Pons (tissue), 1 donor: ENCODE measurements around the gene OR6X1.

Experiments
- DNase-seq: peaks from one replicate; pipeline ENCODE4 v3.0.0-alpha.2; 2016; ENCODE audit warnings: low spot score

Gene OR6X1, protein sequence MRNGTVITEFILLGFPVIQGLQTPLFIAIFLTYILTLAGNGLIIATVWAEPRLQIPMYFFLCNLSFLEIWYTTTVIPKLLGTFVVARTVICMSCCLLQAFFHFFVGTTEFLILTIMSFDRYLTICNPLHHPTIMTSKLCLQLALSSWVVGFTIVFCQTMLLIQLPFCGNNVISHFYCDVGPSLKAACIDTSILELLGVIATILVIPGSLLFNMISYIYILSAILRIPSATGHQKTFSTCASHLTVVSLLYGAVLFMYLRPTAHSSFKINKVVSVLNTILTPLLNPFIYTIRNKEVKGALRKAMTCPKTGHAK

DNA sequence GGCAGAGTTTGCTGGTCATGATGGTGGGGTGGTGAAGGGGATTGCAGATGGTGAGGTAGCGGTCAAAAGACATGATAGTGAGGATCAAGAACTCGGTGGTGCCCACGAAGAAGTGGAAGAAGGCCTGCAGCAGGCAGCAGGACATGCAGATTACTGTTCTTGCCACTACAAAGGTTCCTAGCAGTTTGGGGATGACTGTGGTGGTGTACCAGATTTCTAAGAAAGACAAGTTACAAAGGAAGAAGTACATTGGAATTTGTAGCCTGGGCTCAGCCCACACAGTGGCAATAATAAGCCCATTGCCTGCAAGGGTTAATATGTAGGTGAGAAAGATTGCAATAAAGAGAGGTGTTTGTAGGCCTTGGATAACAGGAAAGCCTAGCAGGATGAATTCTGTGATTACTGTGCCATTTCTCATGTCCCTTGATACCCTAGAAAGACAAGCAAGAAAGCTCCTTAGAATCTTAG lies at the start of gene OR6X1:
OR6X1 (minus strand) TSS at position 418 of the 468 bp plus-strand sequence; CDS start at position 418, 0 bp downstream.
- no peak for DNase-seq

DNA sequence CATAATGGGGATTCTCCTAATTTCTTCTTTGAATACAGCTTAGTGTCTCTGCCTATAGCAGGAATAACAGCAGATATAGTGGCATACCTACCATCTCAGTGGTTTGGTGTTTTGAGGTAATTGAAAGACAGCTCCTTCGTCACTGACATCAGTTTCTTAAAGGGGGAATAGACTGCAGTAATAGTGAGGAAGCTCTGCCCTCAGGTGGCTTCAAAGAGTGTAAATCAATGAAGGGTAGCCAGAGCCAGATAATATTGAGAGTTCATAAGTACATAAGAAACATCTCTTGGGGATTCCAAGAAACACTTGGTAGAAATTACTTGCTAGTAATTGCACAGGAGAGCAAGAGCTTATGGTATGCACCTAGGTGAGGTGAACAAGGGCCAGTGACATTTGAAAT lies 47.4 kb upstream of the OR6X1 start:
- no peak for DNase-seq

DNA sequence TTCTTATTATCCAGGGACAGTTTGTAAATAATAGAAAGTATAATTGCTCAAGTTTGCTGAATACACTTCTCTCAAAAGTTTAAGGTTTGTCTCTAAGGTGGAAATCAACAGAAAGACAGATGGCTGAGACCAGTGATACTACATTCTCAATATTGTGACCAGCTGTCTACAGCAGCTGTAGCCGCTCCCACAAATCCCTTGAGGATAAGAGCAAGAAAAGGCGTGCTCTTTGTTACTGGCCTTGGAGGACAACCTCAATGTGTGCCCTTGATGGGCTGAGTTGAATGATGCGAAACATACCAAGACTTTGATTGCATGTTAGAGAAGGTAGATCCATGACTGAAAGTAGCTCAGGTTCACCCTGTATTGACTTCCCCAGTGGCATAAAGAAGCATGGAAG lies 45.7 kb upstream of the OR6X1 start:
- no peak for DNase-seq

DNA sequence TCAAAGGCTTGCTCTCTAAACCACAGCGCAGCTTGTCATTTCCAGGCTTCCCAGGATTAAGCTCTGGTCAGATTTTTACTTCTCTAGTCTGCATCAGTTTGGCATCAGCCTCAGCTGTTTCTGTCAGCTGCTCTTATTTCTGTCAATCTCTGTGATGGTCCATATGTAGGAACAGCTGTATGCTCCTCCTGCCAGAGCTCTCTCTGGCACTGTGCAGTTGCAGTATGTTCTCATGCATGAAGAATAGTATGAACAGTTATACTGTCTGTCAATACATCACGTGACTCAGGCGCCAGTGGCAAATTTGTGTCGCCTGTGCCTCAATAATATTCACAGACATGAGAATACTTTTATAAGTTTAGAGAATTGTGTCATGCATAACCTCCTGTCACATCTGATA lies 45.1 kb upstream of the OR6X1 start:
- DNase-seq = no peak

DNA sequence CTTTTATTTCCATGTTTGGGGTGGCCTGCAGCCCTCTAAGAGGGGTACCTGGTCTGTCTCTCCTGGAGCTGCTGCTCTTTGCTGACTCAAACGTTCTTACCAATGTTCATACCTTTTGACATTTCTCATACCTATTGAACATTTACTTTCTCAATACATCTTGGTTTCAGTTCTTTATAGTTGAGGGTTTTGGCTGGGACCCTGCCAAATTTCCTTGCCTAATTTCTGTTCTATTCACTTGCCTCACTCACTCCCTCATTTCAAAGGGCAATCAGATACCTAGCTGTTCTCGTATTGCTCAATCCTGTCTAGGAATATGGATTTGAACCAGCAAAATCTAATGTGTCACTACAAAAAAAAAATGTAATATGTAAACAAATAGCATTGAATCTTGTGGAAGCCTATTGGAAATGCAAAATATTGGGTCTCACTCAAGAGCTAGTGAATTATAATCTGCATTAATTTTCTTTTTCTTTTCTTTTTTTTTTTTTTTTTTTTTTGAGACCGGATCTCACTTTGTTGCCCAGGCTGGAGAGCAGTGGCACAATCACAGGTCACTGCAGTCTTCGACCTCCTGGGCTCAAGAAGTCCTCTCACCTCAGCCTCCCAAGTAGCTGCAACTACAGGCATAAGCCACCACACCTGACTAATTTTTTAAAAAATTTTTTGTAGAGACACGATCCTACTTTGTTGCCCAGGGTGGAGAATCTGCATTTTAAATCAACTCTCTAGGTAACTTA lies 44.4 kb upstream of the OR6X1 start:
- DNase-seq = no peak

DNA sequence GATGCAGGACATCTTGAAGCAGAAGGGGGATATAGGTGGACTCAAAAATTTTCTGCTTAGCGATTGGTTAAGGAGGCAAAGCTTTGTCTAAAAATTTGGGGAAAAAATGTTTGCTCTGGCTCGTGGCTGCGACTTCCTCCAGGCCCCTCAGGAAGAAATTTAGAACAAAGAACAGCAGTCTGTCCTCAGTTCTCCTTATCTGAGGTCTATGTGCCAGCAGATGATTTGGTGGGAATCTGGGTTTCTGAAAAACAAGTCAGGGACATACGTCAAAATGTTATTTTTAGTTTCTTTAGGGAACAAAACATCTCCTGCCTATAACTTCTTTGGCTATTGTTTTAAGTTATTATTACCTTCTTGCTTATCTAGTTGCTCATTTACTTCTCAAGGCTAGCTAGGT lies 43.8 kb upstream of the OR6X1 start:
- no peak for DNase-seq

DNA sequence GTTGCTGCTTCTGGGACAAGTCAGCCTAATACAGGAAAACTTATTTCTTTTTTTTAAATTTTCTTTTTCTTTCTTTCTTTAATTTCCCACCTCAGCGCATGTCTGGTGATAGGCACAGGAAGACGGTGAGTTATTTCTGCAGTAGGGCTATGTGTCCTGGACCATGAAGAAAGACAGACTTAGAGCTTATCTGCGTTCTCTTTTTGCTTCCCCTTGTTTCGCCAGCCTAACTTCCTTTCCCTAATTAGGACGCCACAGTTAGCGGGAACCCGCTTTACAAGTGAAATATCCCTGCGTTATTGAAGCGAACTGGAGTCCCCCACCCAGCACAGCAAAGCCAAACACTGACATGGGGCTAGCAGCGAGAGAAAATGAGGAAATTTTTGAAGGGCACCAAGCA lies 43.2 kb upstream of the OR6X1 start:
- DNase-seq = no peak

DNA sequence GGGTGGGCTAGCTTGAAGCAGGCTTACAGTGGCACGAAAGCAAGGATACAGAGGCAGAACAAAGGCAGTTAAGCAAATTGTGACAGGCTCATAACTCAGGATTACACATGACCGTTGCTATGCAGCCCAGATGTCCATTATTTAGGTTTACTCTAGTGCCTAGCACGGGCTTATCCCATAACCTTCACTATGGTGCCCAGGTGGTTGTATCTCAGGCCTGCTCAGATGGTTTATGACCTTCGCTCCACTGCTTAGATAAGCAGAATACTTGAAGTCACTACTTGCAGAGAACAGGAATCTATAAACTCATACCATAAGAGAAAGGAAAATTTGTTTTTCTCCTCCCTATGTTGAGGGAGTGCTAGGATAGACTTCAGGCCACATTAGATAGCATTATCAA lies 42.8 kb upstream of the OR6X1 start:
- no peak for DNase-seq

DNA sequence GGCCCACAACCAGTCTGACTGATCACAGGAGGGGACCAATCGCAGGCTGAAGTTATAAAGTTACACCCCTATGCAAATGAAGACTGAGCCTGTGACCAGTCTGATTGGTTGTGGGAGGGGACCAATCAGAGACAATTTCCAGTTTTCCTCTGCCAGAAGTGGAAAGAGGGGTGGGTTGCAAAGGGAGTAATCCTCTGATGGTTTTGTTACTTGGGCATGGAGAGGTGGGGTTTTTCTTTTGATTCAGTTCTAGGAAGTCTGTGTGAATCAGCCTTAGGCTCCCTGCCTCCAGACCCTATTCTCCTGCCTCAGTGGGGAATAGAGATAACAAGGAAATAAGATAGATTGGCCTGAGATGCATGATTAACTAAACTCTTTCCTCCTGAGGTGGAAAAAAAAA lies 41.9 kb upstream of the OR6X1 start:
- no peak for DNase-seq

DNA sequence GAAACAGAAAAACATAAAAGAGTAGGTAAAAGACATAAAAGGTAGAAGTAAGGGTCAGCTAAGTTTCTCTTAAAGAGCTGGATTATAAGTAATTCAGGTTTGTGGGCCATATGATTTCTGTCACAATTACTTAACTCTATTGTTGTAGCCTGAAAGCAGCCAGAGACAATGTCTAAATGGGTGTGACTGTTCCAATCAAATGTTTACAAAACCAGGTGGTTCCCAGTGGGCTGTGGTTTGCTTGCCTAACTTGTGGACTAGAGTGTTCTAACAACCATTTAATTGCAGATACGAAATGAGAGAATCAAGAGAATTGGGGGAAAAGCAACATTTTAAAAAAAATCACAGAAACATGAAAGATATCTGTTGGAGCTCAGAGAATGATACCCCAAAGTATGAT lies 29.2 kb upstream of the OR6X1 start:
- DNase-seq = no peak

DNA sequence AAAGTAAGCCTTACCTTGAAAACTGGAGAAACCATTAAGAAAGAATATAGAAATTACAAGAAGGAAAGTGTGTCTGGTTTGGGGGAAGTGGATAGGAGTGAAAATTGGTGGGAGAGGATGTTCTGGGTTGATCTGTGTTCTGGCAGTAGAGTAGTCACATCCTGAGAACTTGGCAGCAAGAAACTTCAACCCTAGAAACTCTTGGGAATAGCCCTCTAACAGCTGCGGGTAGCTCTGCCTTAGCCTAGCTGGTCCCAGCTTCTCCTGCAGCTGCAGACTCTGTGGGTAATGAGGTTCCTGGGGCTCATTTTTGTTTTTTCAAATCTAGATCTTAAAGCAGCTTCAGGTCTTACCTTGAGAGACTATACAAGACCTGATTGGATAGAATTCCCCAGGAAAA lies 24.2 kb upstream of the OR6X1 start:
- no peak for DNase-seq

DNA sequence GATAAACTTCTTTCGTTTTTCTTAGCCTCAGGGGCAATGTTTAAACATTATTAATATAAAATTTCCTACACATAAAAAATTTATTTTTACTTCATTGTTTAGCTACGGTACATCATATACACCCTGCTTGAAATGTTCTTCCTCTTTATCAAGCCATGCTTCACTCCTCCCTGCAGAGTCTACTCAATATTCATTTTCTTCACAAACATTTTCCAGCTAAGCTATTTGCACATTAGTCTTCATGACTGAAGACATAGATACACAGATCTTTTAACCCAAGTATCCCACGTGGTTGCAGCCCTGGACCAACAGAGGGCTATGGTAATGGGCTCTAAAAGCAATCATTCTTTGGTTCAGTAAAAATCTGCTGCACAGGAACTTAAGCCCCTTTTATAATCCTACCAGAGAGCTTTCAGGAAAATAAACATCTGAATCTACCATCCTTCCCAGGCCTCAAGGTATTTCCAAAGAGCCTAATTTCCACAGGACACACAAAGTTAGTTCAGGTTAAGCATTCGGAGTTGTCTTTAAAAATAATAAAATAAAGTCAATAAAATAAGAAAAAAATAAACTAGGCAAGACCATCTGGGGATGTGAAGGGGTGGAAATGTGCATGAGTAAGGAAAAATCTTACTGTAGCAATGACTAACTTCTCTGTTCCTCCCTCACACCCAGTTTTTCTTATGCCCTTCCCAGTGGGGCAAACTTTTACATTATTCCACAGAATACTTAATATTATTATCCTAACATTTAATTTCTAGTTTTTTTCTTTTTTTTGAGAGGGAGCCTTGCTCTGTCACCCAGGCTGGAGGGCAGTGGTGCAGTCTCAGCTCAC lies 21.6 kb upstream of the OR6X1 start:
- no peak for DNase-seq

DNA sequence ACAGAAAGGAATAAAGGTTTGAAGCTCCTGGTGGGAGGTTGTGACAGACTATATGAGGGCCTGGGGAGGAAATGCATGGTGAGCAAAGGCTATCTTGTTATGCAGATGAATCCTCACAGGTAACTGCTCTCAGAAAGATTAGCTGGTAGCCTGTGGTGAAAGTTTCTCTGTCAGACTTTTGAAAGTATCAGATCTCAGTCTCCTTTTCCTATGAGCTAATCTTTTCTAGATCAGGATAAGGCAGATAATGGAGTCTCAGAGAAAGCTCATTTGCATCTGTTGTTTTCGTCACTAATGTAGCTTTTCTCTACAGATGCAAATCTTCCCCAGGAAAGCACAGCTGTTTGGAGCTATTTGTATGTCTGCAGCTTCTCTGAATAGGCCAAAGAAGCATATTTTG lies 21.0 kb upstream of the OR6X1 start:
- no peak for DNase-seq

DNA sequence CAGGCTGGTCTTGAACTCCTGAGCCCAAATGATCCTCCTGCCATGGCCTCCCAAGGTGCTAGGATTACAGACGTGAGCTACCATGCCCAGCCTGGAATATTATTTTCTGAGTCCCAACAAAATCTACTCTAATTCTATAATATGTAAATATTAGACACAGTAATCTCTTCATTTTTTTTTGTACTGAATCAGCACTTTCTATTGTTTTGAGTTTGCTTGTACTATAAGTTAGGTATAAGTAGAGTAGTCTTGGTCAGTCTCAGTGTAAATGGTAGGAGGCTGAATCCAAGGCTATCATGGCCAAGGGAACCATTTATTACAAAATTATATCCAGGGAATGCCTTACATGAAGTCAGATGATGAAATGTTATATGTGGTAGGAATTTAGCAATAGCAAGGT lies 19.6 kb upstream of the OR6X1 start:
- DNase-seq = no peak

DNA sequence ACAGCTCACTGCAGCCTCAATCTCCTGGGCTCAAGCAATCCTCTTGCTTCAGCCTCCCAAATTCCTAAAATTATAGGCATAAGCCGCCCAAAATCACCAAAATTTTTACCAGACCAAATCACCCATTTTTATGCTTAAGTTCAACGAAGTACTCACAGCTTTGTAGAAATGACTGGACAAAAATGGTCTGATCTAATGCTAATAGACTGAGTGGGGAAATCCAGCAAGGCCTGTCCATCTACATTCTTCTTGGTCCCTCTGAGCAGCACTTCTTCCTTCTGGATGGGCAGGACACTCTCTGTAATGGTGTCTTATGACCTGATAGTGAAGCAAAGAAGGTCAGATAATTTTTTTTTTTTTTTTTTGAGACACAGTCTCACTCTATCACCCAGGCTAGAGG lies 18.7 kb upstream of the OR6X1 start:
- DNase-seq = no peak

DNA sequence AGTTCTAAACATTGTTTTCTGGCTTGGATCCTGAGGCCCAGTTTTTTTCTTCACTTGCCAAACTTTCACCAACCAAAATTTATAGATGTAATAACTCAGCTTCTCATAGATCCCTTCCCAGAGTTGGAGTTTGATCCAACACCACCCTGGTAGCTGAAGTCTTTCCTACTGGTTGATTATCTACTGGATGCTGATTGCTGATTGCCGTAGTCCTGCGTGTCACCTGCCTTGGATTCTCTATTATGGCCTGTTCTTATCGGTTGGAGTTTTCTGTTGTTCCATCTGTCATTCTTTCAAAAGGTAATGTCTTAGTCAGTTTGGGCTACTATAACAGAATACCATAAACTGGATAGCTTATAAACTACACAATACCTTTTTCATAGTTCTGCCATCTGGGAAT lies 17.3 kb upstream of the OR6X1 start:
- no peak for DNase-seq

DNA sequence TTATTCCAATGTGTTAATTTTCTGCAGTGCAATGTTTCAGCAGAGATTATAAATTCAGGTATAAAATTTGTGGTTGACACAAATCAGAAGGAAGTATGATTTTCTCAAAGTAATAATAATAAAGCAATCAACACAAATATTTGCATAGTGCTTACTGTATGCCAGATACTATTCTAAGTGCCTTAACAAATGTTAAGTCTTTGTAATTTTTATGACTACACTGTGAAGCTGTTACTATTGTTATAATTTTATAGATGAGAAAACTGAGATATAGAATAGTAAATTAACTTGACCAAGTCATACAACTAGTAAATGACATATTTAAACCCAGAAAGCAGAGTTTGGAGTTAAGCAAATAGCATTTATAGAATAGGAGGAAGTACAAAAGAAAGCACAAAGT lies 16.4 kb upstream of the OR6X1 start:
- DNase-seq = no peak

DNA sequence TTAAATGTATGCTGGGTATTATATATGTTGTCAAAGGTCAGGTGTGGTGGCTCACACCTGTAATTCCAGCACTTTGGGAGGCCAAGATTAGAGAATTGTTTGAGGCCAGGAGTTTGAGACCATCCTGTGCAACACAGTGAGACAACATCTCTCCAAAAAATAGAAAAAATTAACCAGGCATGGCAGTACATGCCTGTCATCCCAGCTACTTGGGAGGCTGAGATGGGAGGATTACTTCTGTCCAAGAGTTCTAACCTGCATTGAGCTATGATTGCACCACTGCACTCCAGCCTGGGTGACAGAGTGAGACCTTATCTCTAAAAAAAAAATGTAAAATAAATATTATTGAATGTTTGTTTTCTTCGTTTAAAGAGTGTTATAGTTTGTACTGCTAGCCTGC lies 11.3 kb upstream of the OR6X1 start:
- no peak for DNase-seq

DNA sequence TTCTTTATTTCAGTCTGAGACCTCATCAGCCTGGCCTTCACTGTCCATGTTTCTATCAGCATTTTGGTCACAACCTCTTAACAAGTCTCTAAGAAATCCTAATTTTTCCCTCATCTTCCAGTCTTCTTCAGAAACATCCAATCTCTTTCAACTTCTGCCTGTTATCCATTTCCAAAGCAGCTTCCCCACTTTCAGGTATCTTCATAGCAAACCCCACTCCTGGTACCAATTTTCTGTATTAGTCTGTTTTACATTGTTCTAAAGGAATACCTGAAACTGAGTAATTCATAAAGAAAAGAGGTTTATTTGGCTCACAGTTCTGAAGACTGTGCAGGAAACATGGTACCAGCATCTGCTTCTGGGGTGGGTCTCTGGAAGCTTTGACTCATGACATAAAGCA lies 8.1 kb upstream of the OR6X1 start:
- no peak for DNase-seq

DNA sequence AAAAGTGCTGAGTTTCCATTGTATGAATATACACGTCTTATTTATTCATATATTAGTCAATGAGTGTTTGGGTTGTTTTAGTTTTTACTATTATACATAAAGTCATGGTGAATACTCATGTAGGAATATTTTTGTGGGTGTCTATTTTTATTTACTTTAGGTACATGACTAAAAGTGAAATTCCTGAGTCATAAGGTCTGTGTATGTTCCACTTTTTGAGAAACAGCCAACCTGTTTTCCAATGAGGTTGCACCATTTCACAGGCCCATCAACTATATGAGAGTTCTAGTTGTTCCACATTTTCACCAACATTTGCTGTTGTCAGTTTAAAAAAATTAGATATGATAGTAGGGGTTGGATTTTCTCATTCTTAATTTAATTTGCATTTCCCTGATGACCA lies 6.6 kb upstream of the OR6X1 start:
- DNase-seq = no peak

DNA sequence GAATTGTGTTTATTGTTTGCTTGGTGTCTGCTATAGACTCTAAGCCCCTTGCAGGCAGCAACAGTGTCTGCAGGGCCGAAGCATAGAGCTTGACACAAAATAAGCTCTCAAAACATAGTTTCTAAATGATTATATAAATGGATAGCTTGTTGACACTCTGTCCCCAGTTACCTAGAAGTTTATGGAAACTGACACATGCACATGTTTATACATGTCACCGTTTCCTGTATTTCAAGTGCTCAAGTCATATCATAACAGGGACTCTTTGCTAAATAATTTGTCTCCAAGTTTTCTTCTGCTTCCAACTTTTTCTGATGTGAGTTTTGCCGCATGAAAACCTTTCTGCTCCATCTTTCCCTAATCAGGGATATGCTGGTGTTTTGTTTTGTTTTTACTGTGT lies 3.7 kb upstream of the OR6X1 start:
- DNase-seq = no peak

DNA sequence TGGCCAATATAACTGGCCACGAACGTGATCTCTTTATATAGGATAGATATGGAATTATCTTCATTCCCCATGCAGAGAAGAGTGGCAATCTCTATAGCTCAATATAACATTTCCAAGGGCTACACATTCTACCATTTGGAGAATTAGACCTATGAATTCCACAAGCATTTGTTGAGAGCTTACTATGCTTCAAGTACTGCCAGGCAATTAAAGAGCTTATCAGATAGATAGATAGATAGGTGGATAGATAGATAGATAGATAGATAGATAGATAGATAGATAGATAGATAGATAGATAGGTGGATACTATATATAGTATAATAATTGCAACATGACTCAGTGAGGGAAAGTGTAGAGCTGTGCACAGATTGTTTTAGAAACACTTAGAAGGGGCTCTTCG lies 1.5 kb upstream of the OR6X1 start:
- no peak for DNase-seq

DNA sequence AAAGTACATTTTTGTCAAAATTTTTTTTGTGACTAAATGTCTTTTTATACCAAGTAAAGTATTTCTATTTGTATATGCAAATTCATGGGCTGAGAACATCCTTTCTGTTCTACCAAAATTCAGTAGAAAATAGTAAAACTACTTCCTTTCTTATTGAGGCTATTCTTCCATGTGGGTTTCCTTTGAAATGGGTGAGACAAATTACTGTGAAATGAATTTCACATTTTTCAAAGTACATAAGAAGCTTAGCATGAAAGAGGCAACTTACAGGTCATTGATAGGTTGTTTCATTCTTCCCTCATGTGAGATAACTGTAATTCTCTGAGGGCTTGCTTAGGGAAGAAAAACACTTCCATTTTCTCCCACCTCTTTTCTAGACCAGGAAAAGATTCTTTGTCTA lies 1.0 kb upstream of the OR6X1 start:
- no peak for DNase-seq
